HL-60 (cell line): ENCODE results near the gene PRPS2.

Experiments used
- DNase-seq, 2 experiments: peaks; one replicate each; pipeline ENCODE4 v3.0.0-alpha.2; 2010 to 2020; ENCODE audit warnings: low read depth in 1 of 2, low spot score in 1 of 2
- H3K27ac ChIP-seq: fragments of 250-450 bp; sonication (Bioruptor Pico); replicated peaks from 2 replicates; pipeline ENCODE4 v1.5.1; 2020; ENCODE audit warnings: mild to moderate bottlenecking, moderate library complexity
- H3K27me3 ChIP-seq: fragments of 250-450 bp; sonication (Bioruptor Pico); 2 replicates; pipeline ENCODE4 v1.5.1; 2021; ENCODE audit warnings: mild to moderate bottlenecking, moderate library complexity; ENCODE audit not compliant: insufficient read depth, poor library complexity, severe bottlenecking
- H3K4me3 ChIP-seq: replicated peaks from 2 replicates; pipeline ENCODE4 v1.5.1; 2011; ENCODE audit warnings: mild to moderate bottlenecking, control low read depth, low read length; ENCODE audit not compliant: insufficient read depth
- CTCF ChIP-seq: IDR thresholded peaks from one replicate; pipeline ENCODE4 v1.5.1; 2011; ENCODE audit warnings: low read length, control low read depth, inconsistent platforms; ENCODE audit not compliant: insufficient read depth
- GABPA ChIP-seq: IDR thresholded peaks from 2 replicates; pipeline ENCODE4 v1.6.1; 2012; ENCODE audit warnings: low read depth
- POLR2AphosphoS5 ChIP-seq: IDR thresholded peaks from 2 replicates; pipeline ENCODE4 v1.6.1; 2012; ENCODE audit warnings: low read depth
- REST ChIP-seq: IDR thresholded peaks from 2 replicates; pipeline ENCODE4 v1.6.1; 2012; ENCODE audit warnings: low read depth; ENCODE audit not compliant: insufficient replicate concordance
- SPI1 ChIP-seq: IDR thresholded peaks from 2 replicates; pipeline ENCODE4 v1.6.1; 2012; ENCODE audit warnings: low read depth, mild to moderate bottlenecking, borderline replicate concordance

Gene PRPS2

GRCh38 chrX:12770440-12770839, 20.8 kb upstream of the PRPS2 start:
- DNase-seq = no peak
- H3K4me3 ChIP-seq = no peak overlapping the region
- no peak for TF ChIP-seq SPI1
- TF ChIP-seq CTCF = no peak
- TF ChIP-seq REST = no peak
- no peak for TF ChIP-seq GABPA
- no peak for TF ChIP-seq POLR2AphosphoS5
- no peaks in the 10 kb centered on the region for H3K27me3 ChIP-seq
- H3K27ac ChIP-seq = no peak overlapping the region

GRCh38 chrX:12771445-12772069, 19.7 kb upstream of the PRPS2 start:
- Histone ChIP-seq H3K27me3 (no peaks in the 10 kb centered on the region), H3K27ac (no peak overlapping the region), H3K4me3 (no peak overlapping the region)
- DNase-seq = peak; percentile 52 to 63
- TF ChIP-seq POLR2AphosphoS5 (no peak), SPI1 (no peak), CTCF (peak; percentile 84)

GRCh38 chrX:12777670-12778069, 13.5 kb upstream of the PRPS2 start:
- TF ChIP-seq SPI1 (no peak), REST (no peak)
- no peak overlapping the region for H3K4me3 ChIP-seq
- DNase-seq = no peak
- peaks cover 2% of the 10 kb centered on the region for H3K27me3 ChIP-seq
- H3K27ac ChIP-seq = no peak overlapping the region

- DNase-seq = no peak
- TF ChIP-seq POLR2AphosphoS5 = no peak
- Histone ChIP-seq H3K27ac (no peak overlapping the region), H3K4me3 (no peak overlapping the region), H3K27me3 (peaks cover 2% of the 10 kb centered on the region)
These were observed 11.7 kb upstream of the PRPS2 start for GRCh38 chrX:12779534-12779933.

DNA sequence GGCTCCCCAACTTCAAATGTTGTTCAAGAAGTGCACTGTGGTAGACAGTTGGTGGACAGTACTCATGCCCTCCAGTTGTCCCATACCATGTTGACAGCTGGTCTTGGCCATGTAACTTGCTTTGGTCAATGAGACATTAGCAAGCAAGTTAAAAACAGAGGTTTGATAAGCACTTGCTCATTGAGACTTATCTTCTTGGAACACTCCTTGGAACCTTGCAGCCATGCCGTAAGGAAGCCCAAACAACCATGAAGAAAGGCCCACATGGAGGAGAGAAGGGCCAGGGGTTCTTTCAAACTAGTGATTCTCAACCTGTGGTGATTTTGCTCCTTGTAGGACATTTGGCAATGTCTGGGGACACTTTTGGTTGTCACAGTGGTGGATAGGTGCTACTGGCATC, 2.6 kb upstream of the PRPS2 start:
- Histone ChIP-seq H3K27ac (no peak overlapping the region), H3K4me3 (no peak overlapping the region), H3K27me3 (no peaks in the 10 kb centered on the region)
- no peak for DNase-seq
- TF ChIP-seq SPI1 = no peak
- TF ChIP-seq GABPA = no peak
- TF ChIP-seq CTCF = no peak
- TF ChIP-seq POLR2AphosphoS5 = no peak
- TF ChIP-seq REST = no peak
